GM18907 (cell line): ENCODE results near the gene LRRC45.
"Not testable (repeated sequence)": the region's sequence is repeated elsewhere in the genome, so short reads cannot be mapped to it uniquely, and the experiment has no call there.

Source experiments
- ATAC-seq: cut with Tn5 transposase; IDR thresholded peaks from one replicate; pipeline ENCODE4 v1.9.1; 2021; ENCODE audit warnings: mild to moderate bottlenecking, moderate library complexity; ENCODE audit not compliant: unreplicated experiment

LRRC45 gene

DNA sequence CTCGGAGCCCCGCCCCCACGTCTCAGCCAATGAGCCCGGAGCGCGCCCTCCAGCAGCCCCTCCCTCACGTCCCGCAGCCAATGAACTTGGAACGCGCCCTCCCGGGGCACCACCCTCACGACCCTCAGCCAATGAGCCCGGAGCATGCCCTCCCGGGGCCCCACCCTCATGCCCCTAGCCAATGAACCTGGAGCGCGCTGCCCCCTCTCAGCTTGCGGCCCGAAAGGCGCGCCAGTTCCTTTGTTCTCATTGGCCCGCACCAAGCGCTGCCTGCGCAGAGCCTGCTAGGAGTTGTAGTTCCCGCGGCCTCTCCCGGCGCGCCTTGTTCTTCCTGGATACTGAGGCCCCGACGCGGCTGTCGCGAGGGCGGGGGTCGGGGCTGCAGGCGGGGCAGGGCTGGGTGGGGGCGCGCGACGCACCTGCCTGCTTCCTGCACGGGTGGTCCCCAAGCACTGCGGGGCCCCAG, at the start of gene LRRC45:
Gene LRRC45, plus strand, starts transcription at position 325 of the 466 bp plus-strand sequence. CDS start 339 bp downstream, outside the sequence.
- ATAC-seq, result peak; percentile 83

DNA sequence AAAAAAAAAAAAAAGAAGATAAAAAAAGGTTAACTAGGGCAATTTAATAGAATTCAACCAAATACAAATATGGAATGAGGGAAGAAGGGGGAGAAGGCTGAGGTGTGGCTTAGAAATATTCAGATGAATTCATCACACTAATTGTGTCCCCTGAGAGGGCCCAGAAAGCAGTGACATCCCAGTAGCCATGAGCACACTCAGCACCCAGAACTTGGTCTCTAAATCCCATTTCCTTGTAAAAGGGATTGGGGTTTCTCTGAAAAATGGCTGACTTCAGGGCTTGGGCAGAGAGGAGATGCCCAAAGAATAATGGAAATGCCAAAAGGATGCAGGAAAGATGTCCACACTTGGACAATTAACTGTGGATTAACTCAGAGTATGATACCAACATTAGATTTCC, 49.7 kb upstream of the LRRC45 start:
- no peak for ATAC-seq

DNA sequence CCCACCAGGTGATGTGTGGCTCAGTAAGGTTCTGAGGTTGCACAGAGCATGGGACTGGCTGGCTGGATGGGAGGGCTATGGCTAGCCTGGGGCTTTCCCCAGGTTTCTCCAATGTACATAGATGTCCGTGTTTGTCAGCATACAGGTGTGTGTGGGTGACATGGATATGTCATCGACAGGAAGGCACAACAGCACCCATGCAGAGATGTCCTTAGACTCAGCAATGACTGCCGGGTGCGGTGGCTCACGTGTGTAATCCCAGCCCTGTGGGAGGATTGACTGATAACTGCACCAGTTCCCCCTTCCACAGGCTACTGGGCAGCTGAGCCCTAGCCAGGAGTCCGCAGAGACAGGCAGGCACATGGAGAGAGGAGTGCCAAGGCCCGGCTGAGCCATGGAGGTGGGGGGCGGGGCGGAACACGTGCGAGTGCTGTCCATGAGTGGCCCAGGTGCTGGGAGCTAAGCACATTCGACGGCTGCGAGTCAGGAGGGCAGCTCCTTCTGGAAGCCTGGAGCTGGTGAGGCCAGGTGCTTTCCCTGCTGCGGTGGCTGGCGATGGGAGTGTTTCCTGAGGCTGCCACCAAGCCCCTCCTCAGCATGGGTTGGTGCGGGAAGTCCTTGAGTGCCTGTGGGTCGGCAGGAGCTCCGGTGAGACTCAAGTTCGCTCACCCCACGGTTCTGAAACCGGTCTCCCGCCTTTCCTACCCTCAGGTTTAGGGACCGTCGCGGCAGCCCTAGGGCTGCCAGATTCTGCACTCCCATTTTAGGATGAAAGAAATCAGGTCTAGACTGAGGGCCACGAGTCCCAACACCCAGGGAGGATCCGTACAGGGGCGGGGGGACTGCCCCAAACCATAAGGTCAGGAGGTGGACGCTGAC, 46.5 kb upstream of the LRRC45 start:
- ATAC-seq, result peak; percentile 11

DNA sequence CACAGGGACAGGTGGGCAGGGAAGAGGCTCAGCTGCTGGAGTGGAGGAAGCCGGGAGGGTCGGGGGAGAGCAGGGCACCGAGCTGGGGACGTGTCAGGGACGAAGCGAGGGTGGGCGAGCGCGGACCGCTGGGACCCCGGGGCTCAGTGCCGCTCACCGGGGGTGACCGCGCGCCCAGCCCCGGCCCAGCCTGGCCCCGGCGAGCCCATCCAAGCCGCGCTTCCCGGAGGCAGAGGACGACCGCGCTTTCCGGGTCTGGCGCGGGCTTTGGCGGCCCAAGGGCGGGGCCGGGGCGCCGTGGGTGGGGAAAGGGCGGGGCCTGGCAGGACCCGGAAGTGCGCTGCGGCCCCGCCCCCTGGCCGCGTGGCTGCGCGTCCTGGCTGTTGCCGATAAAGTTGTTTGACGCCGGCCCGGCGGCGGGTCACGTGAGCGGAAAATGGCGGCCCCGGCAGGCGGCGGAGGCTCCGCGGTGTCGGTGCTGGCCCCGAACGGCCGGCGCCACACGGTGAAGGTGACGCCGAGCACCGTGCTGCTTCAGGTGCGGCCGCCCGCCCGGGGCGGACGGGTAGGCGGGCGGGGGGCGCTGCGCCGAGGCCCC, 45.8 kb upstream of the LRRC45 start, which contains the start of gene ASPSCR1:
Gene ASPSCR1, plus strand, starts transcription at position 419 of the 598 bp plus-strand sequence. Its CDS starts 18 bp downstream, at position 437.
- peak; percentile 82 for ATAC-seq

DNA sequence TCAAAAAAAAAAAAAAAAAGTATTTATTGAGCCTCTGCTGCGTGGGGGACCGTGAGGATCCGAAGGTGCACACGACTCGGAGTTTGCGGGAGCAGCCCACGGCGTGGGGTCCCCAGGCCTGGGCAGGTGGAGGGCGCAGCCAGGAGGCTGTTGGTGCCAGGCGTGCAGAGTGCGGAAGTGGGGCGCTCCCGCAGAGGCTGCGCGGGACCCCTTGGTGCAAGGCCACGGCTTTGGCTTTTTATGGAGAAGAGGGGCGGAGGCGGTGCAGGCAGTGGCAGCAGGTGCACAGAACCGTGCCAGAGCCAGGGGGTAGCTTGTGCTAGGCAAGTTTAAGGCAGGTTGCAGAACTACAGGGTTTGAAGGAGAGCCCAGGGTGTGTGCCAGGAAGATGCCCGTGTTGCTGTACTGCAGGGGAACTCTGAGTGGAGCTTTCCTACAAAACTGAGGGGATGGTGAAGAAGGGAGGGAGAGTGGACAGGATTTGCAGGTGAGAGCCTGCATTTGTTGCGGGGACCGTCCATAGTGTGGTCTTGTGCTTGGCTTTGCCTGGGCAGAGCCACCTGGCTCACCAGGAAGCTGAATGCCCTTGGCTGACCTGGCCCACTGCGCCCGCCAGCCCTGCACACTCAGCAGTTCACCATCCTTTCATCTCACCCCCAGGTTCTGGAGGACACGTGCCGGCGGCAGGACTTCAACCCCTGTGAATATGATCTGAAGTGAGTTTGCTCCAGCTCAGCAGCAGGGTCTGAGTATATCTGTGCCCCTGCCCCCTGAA, 44.4 kb upstream of the LRRC45 start:
- no peak for ATAC-seq

DNA sequence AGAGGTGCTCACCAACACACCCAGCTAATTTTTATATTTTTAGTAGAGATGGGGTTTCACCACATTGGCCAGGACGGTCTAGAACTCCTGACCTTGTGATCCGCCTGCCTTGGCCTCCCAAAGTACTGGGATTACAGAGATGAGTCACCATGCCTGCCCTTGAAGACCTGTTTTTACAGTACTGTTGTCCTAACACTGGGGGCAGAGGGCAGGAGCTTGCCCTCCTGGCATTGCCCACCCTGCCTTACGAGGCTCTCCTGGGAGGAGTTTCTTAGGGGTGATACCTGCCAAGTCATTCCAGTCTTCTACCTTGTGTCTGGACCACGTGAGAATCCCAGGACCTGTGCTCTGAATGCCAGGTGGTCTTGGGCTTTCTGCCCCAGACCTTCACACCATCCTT, 43.0 kb upstream of the LRRC45 start:
- no peak for ATAC-seq

DNA sequence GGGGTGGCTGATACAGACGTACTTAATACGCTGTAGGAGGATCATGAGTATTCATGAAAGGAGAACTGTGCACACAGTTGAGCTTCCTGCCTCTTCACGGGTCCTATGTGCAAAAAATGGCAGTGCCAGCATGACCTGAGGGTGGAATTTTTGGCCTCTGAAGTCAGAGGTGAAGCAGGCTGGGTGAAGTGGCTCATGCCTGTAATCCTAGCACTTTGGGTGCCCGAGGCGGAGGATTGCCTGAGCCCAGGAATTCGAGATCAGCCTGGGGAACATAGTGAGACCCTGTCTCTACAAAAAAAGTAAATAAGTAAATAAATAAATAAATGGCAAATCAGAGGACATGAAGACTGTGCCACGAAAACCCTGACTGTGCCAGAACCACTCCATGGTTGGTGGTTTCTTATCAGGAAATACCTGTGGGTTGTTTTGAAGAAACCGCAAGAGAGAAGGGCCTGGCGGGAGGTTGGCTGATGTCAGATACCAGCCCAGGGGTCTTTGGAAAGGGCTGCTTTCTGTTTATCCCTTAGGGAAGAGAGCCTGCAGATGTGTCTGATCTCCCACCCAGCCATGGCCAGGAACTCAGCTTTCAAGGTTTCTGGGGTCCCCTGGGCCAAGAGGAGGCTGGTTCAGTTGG, 42.3 kb upstream of the LRRC45 start:
- ATAC-seq, result no peak

DNA sequence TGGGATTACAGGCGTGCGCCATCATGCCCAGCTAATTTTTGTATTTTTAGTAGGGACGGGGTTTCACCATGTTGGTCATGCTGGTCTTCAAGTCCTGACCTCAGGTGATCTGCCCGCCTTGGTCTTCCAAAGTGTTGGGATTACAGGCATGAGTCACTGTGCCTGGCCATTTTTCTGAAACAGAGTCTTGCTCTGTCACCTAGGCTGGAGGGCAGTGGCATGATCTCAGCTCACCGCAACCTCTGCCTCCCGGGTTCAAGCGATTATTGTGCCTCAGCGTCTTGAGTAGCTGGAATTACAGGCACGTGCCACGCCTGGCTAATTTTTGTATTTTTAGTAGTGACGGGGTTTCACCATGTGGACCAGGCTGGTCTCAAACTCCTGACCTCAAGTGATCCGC, 41.6 kb upstream of the LRRC45 start:
- ATAC-seq, result not testable (repeated sequence)

DNA sequence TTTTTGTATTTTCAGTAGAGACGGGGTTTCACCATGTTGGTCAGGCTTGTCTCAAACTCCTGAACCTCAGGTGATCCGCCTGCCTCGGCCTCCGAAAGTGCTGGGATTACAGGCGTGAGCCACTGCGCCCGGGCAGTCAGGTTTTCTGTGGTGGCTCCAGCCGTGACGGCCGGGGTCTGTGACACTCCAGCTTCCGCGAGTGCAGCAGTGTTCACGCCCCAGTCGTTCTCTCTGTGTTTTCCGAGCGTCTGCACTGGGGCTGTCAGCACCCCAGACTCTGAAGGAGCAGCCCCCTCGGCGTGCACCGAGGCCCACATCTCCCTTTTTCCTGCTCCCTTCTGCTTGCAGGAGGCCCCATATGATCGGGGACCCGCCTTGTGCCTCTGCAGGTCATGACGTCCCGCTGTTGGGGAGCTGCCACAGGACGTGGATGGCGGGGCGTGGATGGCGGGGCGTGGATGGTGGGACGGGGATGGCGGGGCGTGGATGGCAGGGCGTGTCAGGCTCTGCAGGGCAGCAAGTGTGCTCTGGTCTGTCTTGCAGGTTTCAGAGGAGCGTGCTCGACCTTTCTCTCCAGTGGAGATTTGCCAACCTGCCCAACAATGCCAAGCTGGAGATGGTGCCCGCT, 40.0 kb upstream of the LRRC45 start:
- no peak for ATAC-seq

DNA sequence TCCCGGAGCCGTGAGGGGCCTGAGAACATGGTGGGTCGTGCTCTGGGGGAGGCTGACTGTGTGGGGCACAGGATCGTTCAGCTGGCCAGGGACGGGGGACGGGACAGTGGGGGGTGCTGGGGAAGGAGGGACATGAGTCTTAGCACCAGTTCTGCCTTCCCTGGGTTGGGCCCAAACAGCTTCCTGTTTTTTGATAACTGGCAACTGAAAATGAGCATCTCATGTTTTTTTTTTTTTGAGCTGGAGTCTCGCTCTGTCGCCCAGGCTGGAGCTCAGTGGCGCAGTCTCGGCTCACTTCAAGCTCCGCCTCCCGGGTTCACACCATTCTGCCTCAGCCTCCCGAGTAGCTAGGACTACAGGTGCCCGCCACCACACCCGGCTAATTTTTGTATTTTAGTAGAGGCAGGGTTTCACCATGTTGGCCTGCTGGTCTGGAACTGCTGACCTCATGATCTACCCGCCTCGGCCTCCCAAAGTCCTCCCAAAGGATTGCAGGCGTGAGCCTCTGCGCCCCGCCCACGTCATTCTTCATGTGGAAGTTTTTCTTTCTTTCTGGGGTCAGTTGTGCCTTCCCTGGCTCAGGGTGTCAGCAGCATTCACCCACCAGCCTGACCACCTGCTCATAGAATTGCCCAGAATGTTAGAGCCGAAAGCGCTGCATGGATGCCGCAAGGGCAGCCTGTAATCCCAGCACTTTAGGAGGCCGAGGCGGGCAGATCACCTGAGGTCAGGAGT, 39.3 kb upstream of the LRRC45 start:
- no peak for ATAC-seq

DNA sequence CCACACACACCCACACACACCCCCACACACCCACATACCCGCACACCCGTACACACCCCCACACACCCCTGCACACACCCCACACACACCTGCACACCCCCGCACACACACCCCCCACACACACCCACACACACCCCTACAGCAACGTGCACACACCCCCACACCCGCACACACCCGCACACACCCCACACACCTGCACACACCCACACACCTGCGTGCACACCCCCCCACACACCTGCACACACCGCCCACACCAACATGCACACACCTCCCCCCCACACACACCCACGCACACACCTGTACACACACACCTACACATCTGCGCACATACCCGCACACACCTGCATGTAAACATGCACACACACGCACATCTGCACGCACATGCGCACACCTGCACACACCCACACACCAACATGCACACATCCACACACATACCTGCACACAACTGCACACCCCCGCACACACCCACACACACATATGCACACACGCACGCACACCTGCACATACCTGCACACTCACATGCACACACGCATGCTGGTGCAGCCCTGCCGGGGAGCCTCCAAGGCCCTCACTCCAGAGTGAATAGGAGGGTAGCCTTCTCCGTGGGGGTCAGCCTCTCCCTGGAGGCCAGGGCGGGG, 38.2 kb upstream of the LRRC45 start:
- no peak for ATAC-seq

DNA sequence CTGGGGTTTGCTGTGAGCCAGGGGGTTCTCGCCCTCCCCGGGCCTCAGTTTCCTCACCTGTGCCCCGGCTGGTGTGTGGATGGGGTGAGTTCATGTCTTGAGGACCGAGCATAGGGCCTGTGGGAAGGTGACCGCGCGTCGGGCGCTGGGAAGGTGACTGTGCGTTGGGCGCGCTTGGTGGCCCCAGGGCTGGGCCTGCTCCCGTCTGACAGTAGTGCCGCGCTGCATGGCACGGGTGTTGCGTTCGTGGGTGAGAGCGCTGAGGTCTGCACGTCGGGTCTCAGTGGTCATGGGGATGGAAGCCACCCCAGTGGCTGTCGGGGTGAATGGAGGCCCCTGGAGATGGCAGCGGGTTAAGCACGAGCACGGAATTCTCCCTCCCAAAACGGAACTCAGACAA, 36.5 kb upstream of the LRRC45 start:
- ATAC-seq, result no peak

DNA sequence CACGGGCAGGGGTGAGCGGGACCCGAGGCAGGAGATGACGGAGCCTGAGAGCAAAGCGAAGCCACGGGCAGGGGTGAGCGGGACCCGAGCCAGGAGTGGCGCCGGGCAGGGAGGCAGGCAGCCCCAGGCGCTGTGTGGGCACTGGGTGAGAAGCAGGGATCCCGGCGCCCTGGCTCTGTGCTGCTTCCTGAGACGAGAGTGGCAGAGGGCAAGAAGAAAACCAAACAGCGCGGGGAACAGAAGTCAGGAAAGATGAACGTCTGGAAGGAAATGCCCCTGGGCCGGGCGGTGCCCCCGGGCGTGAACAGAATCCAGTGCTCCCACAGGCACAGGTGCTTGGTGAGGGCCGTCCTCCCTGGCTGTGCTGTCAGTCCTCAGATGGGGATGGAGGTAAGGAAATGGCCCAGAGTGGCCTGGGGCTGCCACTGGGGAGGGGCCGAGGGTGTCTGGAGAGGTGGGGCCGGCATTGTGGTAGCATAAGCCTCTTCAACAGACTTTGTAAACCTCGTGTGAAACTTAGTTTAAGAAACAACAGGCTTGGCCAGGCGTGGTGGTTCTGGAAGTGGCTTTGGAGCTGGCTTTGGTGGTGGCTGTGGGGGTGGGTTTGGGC, 35.8 kb upstream of the LRRC45 start:
- no peak for ATAC-seq

DNA sequence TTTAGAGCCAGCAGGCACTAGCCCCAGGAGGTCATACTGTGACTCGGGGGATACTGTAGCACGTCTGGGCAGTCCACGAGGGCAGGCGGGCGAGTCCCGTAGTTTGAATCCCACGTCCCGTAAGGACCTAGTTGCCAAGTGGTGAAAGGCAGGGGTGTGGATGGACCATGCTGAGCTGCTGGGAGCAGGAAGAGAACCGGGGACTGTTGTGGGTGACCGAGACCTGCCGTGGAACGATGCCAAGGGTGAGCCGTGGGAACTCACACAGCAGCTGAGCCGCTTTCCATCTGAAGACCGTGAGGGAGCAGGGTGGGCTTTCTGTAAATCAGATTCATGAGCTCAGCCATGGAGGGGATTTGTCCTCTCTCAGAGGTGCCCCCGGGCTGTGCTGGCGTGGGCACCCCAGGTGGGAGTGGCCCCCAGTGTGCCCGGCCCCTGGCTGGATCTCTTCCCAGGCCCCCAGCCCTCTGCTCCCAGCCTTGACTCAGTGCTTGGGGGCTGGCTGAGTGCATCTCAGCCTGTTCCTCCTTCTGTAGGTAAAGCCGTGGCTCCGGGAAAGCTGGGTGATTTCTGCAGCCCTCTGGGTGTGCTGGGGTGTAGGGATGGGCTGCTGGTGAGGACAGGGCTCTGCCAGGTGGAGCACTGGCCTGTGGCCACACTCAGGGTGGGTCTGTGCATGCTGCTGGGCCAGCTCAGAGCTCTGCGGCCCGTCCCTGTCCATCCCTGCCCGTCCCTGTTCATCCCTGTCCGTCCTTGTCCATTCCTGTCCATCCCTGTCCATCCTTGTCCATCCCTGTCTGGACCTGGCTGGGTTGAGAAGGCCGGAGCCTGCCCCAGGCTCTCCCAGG, 32.0 kb upstream of the LRRC45 start:
- no peak for ATAC-seq

DNA sequence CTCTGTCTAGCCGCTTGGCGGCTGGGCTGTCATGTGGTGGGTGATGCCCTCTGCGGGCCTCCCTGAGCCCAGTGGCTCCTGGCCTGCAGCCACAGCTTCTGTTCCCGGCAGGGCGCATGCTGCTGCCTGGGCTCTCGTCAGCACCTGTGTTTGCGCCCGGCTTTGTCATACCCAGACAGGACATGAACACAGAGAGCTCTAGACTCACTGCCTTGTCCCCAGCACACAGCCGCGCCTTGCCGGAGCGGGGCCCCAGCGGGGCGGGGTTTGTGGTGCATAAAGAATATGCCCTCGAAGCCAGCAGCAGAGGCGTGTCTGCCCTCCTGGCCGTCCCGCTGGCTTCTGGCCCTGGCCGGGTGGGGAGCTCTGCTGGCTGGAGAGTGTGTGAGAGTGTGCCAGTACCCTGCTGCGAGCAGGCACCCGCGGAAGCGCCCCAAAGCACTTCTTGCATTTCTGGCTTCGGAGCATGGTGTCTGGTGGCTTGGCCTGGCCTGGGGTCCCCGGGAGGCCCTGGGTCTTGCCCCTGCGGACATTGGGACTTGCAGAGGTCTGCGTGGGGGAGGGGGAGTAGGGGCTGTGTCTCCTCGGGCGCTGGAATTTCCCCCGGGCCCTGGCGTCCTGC, 31.3 kb upstream of the LRRC45 start:
- ATAC-seq, result no peak

DNA sequence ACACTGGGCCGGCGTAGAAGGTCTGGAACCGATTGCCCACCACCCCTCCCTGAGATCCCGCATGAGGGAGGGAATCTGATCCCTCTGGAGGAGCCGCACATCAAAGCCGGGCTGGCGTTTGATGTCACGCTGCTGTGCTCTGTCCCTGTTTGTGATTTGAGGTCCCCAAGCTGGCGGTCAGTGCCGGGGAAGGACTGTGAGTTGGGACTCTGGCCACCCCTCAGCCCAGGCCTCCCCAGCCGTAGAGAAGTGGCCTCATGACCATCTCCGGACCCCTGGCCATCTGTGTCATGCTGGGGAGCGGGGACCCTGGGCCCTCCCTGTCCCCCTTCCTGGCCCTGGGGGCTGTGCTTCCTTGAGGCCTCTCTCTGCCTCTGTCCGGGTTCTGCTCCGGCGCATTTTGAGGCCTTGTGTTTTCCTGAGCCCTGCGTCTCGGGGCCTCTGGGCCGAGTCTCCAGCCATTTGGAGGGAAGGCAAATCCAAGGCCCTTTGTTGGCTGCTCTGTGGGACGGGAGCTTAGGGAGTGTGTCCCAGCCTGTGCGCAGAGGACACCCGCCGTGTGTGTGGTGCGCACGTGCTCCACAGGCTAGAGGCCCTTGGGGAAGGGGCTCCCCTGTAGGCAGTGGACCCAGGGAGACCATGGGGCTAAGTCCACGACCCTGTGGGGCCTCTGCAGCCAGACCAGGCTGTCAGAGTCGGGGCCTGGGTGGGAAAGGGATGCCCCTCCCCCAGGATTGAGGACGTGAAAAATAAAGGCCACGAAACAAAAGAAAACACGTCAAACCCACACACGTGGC, 30.6 kb upstream of the LRRC45 start:
- no peak for ATAC-seq
